ENCODE data around the gene NTMT2. TPM values are rescaled to one million over a fixed set of nuclear protein-coding genes. Genes with fewer than 3 reads are reported as not detected.

Gene NTMT2
- total and polyA plus RNA-seq, 12 donors = 0.29 to 3.2 (median 2.4) TPM

GRCh38 chr1:170126696-170127095 lies 19.1 kb upstream of the NTMT2 start:
- DNase-seq (no peak), ATAC-seq (peak in 1 of 8 donors; percentile 52)
- Histone ChIP-seq H3K9me3 (peaks cover 0 to 9% (median 0%) of the 10 kb centered on the region in 11 donors), H3K36me3 (no peaks in the 10 kb centered on the region), H3K27ac (no peak overlapping the region), H3K27me3 (no peaks in the 10 kb centered on the region), H3K4me1 (no peaks in the 10 kb centered on the region), H3K4me3 (no peak overlapping the region)
- 39 to 46% methylated on average over 4 of the region's 4 CpGs for WGBS, 2 donors
- intact Hi-C loops (cut with DNase I) = no loop called here
- TF ChIP-seq CTCF (IDR thresholded peaks at IDR 0.05) = no peak

DNA sequence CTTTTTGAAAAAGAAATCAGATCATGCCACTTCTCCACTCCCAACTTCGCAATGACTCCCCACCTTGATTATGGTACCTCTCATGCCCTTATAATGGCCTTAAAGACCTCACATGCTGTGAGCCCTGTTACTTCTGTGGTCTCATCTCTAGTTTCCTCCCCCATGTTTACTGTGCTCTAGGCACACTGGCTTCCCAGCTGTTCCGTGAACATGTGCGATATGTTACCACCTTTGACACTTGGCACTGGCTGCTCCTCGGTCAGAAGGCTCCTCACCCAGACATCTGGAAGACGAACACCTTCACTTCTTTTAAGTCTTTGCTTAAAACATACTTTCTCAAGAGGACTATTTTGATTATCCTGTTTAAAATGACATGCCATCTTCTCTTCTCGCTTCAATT lies 14.3 kb upstream of the NTMT2 start:
- ATAC-seq = no peak
- no peak for TF ChIP-seq CTCF (IDR thresholded peaks at IDR 0.05)
- no peaks in the 10 kb centered on the region for H3K27me3 ChIP-seq
- no peak for DNase-seq
- intact Hi-C loops (cut with DNase I) = no loop called here
- H3K4me1 ChIP-seq = peaks cover 0 to 6% (median 0%) of the 10 kb centered on the region in 9 donors
- 82 to 84% methylated on average over 6 of the region's 6 CpGs for WGBS, 2 donors
- H3K27ac ChIP-seq = no peak overlapping the region
- H3K36me3 ChIP-seq = no peaks in the 10 kb centered on the region
- H3K4me3 ChIP-seq = no peak overlapping the region
- no peaks in the 10 kb centered on the region for H3K9me3 ChIP-seq

GRCh38 chr1:170131984-170132383 lies 13.8 kb upstream of the NTMT2 start:
- no peak overlapping the region for H3K4me3 ChIP-seq
- no peaks in the 10 kb centered on the region for H3K36me3 ChIP-seq
- intact Hi-C loops (cut with DNase I) = no loop called here
- DNase-seq = no peak
- 47 to 73% methylated on average over 1 of the region's 1 CpG for WGBS, 2 donors
- no peak for ATAC-seq
- H3K27me3 ChIP-seq = no peaks in the 10 kb centered on the region
- H3K9me3 ChIP-seq = no peaks in the 10 kb centered on the region
- TF ChIP-seq CTCF (IDR thresholded peaks at IDR 0.05) = no peak
- H3K4me1 ChIP-seq = peaks cover 0 to 6% (median 0%) of the 10 kb centered on the region in 9 donors
- H3K27ac ChIP-seq = no peak overlapping the region

DNA sequence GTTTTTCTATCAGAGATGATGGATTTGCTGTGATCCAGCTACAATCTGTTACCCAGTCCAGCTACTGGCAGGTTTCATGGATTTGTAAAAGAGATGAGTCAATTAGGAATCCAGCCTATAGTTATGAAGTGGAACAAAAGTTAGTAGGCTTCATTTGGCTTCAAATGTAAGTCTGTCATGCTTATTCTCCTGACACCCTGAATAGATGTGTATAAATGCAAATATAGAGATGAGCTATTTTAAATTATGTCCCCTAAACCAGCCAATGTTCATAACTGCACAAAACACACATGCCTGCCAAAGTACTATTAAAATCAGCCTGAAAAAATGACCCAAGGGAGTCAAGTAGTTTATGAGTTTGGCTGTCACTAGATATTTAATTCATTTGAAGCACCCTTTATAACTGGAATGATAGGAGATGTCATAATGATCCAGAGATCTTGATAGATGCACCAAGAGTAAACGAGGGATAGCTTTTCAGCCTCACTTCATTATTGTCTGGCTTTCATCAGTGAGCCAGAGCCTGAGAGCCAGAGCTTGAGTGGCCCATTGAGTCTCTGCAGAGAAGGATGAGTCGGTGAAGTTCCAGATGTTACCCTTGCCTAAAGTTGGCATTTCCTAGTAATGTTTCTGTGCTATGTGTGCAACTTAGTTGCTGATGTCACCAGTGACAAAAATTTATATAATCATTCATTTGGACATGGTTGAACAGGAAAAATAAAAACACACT lies 11.8 kb upstream of the NTMT2 start:
- Histone ChIP-seq H3K36me3 (no peaks in the 10 kb centered on the region), H3K27me3 (no peaks in the 10 kb centered on the region), H3K4me1 (peaks cover 0 to 6% (median 0%) of the 10 kb centered on the region in 9 donors), H3K4me3 (no peak overlapping the region), H3K9me3 (no peaks in the 10 kb centered on the region), H3K27ac (no peak overlapping the region)
- ATAC-seq = no peak
- intact Hi-C loops (cut with DNase I) = no loop called here
- WGBS, 2 donors = 57% methylated on average over 2 of the region's 2 CpGs
- DNase-seq = no peak
- no peak for TF ChIP-seq CTCF (IDR thresholded peaks at IDR 0.05)

Measured in heart right ventricle (tissue), 16 donors.